CMK (cell line): ENCODE measurements around the gene AFP.

ENCODE experiments used
- DNase-seq: peaks from one replicate; pipeline ENCODE4 v3.0.0-alpha.2; 2010; ENCODE audit warnings: low read depth

Gene AFP

GRCh38 chr4:73460913-73461522, 25.0 kb downstream of the AFP start:
- no peak for DNase-seq

- DNase-seq: no peak
Observed at GRCh38 chr4:73468170-73468569, 32.1 kb downstream of the AFP start.

GRCh38 chr4:73470728-73471127, 34.7 kb downstream of the AFP start:
- no peak for DNase-seq

- DNase-seq: no peak
Observed at GRCh38 chr4:73477176-73477575, 41.2 kb downstream of the AFP start.

GRCh38 chr4:73479323-73479722, 43.3 kb downstream of the AFP start:
- DNase-seq: no peak

GRCh38 chr4:73481358-73481757, 45.3 kb downstream of the AFP start, which contains the start of gene AFM:
TSS of gene AFM (plus strand) at chr4:73481745. CDS start at chr4:73481776, 31 bp downstream.
- DNase-seq: no peak

- no peak for DNase-seq
Observed at GRCh38 chr4:73485085-73485484, 49.1 kb downstream of the AFP start.

GRCh38 chr4:73485596-73485995, 49.6 kb downstream of the AFP start:
- no peak for DNase-seq

GRCh38 chr4:73486497-73486896, 50.5 kb downstream of the AFP start:
- DNase-seq: no peak

- DNase-seq: no peak
Observed at GRCh38 chr4:73487233-73487632, 51.2 kb downstream of the AFP start.

- no peak for DNase-seq
Observed at GRCh38 chr4:73499996-73500765, 64.2 kb downstream of the AFP start.

GRCh38 chr4:73501664-73502265, 65.7 kb downstream of the AFP start:
- DNase-seq: no peak

- no peak for DNase-seq
Observed at GRCh38 chr4:73505567-73505966, 69.5 kb downstream of the AFP start.
